HEK293 (cell line): ENCODE data around the gene ADGRG7.

Source experiments
- CTCF ChIA-PET: fragments of 350-600 bp; formaldehyde crosslinking; extraction: SDS; loops from one replicate; lab custom pipeline; 2021; ENCODE audit warnings: antibody characterized with exemption; lab: Yijun Ruan, JAX
- POLR2A ChIA-PET: fragments of 300-600 bp; formaldehyde crosslinking; extraction: SDS; loops from one replicate; lab custom pipeline; 2020; ENCODE audit warnings: antibody characterized with exemption, inconsistent platforms; lab: Yijun Ruan, JAX
- H3K27ac ChIP-seq: fragments of 200-500 bp; sonication (Bioruptor generic); 2 replicates; pipeline ENCODE4 v1.5.1; 2014; ENCODE audit warnings: low read depth, low read length, control low read depth, inconsistent platforms; ENCODE audit errors: extremely low read depth
- H3K36me3 ChIP-seq, 2 experiments: fragments of 200-500 bp in 1 of 2; sonication (Bioruptor generic) in 1 of 2; 1 replicate in 1 of 2; 2 replicates in 1 of 2; pipeline ENCODE4 v1.5.1; 2014 to 2017; ENCODE audit warnings: inconsistent platforms in 2 of 2, low read length in 2 of 2; ENCODE audit not compliant: control insufficient read depth in 2 of 2, insufficient read depth in 1 of 2
- H3K4me1 ChIP-seq: fragments of 200-500 bp; sonication (Bioruptor generic); 2 replicates; pipeline ENCODE4 v1.5.1; 2014; ENCODE audit warnings: mild to moderate bottlenecking, low read length, inconsistent platforms; ENCODE audit not compliant: control insufficient read depth, insufficient read depth
- H3K4me3 ChIP-seq: 2 replicates; pipeline ENCODE4 v1.5.1; 2011; ENCODE audit warnings: low read depth, mild to moderate bottlenecking, control low read depth, low read length, moderate library complexity
- H3K9me3 ChIP-seq: fragments of 200-500 bp; sonication (Bioruptor generic); 2 replicates; pipeline ENCODE4 v1.5.1; 2014; ENCODE audit warnings: low read depth, low read length, inconsistent platforms; ENCODE audit not compliant: control insufficient read depth, insufficient read depth
- FEZF1 ChIP-seq: fragments of 450-650 bp; formaldehyde crosslinking; IDR thresholded peaks from 2 replicates; pipeline ENCODE4 v1.5.1; 2016; ENCODE audit warnings: missing biosample characterization, missing genetic modification characterization
- KLF16 ChIP-seq: fragments of 450-650 bp; formaldehyde crosslinking; IDR thresholded peaks from 2 replicates; pipeline ENCODE4 v1.5.1; 2017; ENCODE audit warnings: missing biosample characterization, missing genetic modification characterization
- OSR2 ChIP-seq: fragments of 450-650 bp; formaldehyde crosslinking; IDR thresholded peaks from 2 replicates; pipeline ENCODE4 v1.5.1; 2016; ENCODE audit warnings: missing biosample characterization, missing genetic modification characterization
- REST ChIP-seq: fragments of 450-650 bp; formaldehyde crosslinking; IDR thresholded peaks from 2 replicates; pipeline ENCODE4 v1.5.1; 2016; ENCODE audit warnings: missing biosample characterization, missing genetic modification characterization
- SCRT2 ChIP-seq: fragments of 450-650 bp; formaldehyde crosslinking; IDR thresholded peaks from 2 replicates; pipeline ENCODE4 v1.5.1; 2016; ENCODE audit warnings: missing biosample characterization, missing genetic modification characterization
- WT1 ChIP-seq: fragments of 450-650 bp; formaldehyde crosslinking; IDR thresholded peaks from 2 replicates; pipeline ENCODE4 v1.5.1; 2016; ENCODE audit warnings: missing biosample characterization, missing genetic modification characterization
- ZBTB8A ChIP-seq: fragments of 450-650 bp; formaldehyde crosslinking; IDR thresholded peaks from 2 replicates; pipeline ENCODE4 v1.5.1; 2016; ENCODE audit warnings: missing biosample characterization, missing genetic modification characterization
- ZEB2 ChIP-seq: fragments of 450-650 bp; formaldehyde crosslinking; IDR thresholded peaks from 2 replicates; pipeline ENCODE4 v1.5.1; 2016; ENCODE audit warnings: missing biosample characterization, missing genetic modification characterization
- ZFP69B ChIP-seq: fragments of 450-650 bp; formaldehyde crosslinking; IDR thresholded peaks from 2 replicates; pipeline ENCODE4 v1.5.1; 2016; ENCODE audit warnings: missing biosample characterization, missing genetic modification characterization
- ZNF10 ChIP-seq: fragments of 450-650 bp; formaldehyde crosslinking; IDR thresholded peaks from 2 replicates; pipeline ENCODE4 v1.5.1; 2017; ENCODE audit warnings: missing biosample characterization, missing genetic modification characterization
- ZNF175 ChIP-seq: fragments of 450-650 bp; formaldehyde crosslinking; IDR thresholded peaks from 2 replicates; pipeline ENCODE4 v1.5.1; 2016; ENCODE audit warnings: missing biosample characterization, missing genetic modification characterization
- ZNF221 ChIP-seq: fragments of 450-650 bp; formaldehyde crosslinking; IDR thresholded peaks from 2 replicates; pipeline ENCODE4 v1.5.1; 2017; ENCODE audit warnings: missing biosample characterization, missing genetic modification characterization, borderline replicate concordance
- ZNF24 ChIP-seq: fragments of 450-650 bp; formaldehyde crosslinking; IDR thresholded peaks from 2 replicates; pipeline ENCODE4 v1.5.1; 2016; ENCODE audit warnings: missing biosample characterization, missing genetic modification characterization
- ZNF341 ChIP-seq: fragments of 450-650 bp; formaldehyde crosslinking; IDR thresholded peaks from 2 replicates; pipeline ENCODE4; 2016; ENCODE audit warnings: low read depth, missing biosample characterization, missing genetic modification characterization
- ZNF37A ChIP-seq: fragments of 450-650 bp; IDR thresholded peaks from 2 replicates; pipeline ENCODE4 v1.5.1; 2018; ENCODE audit warnings: missing biosample characterization, missing genetic modification characterization
- ZNF391 ChIP-seq: fragments of 450-650 bp; formaldehyde crosslinking; IDR thresholded peaks from 2 replicates; pipeline ENCODE4 v1.5.1; 2016; ENCODE audit warnings: low read depth, missing biosample characterization, missing genetic modification characterization, borderline replicate concordance
- ZNF433 ChIP-seq: fragments of 450-650 bp; formaldehyde crosslinking; IDR thresholded peaks from 2 replicates; pipeline ENCODE4 v1.5.1; 2016; ENCODE audit warnings: missing biosample characterization, missing genetic modification characterization, low read depth
- ZNF48 ChIP-seq: fragments of 450-650 bp; formaldehyde crosslinking; IDR thresholded peaks from 2 replicates; pipeline ENCODE4 v1.5.1; 2016; ENCODE audit warnings: missing biosample characterization, missing genetic modification characterization
- ZNF529 ChIP-seq: fragments of 450-650 bp; formaldehyde crosslinking; IDR thresholded peaks from 2 replicates; pipeline ENCODE4 v1.5.1; 2017; ENCODE audit warnings: missing genetic modification characterization, missing biosample characterization; ENCODE audit not compliant: insufficient replicate concordance
- ZNF558 ChIP-seq: fragments of 450-650 bp; formaldehyde crosslinking; IDR thresholded peaks from 2 replicates; pipeline ENCODE4 v1.5.1; 2016; ENCODE audit warnings: missing biosample characterization, missing genetic modification characterization
- ZNF610 ChIP-seq: fragments of 450-650 bp; formaldehyde crosslinking; IDR thresholded peaks from 2 replicates; pipeline ENCODE4 v1.5.1; 2016; ENCODE audit warnings: missing biosample characterization, missing genetic modification characterization, borderline replicate concordance
- ZNF624 ChIP-seq: fragments of 450-650 bp; formaldehyde crosslinking; IDR thresholded peaks from 2 replicates; pipeline ENCODE4 v1.5.1; 2017; ENCODE audit warnings: missing biosample characterization, missing genetic modification characterization
- ZNF664 ChIP-seq: fragments of 450-650 bp; formaldehyde crosslinking; IDR thresholded peaks from 2 replicates; pipeline ENCODE4 v1.5.1; 2016; ENCODE audit warnings: missing biosample characterization, missing genetic modification characterization
- ZNF76 ChIP-seq: fragments of 450-650 bp; formaldehyde crosslinking; IDR thresholded peaks from 2 replicates; pipeline ENCODE4; 2016; ENCODE audit warnings: low read depth, missing biosample characterization, missing genetic modification characterization, borderline replicate concordance
- ZNF776 ChIP-seq: fragments of 450-650 bp; formaldehyde crosslinking; IDR thresholded peaks from 2 replicates; pipeline ENCODE4 v1.5.0; 2017; ENCODE audit warnings: missing biosample characterization, missing genetic modification characterization, borderline replicate concordance
- ZNF777 ChIP-seq: fragments of 450-650 bp; formaldehyde crosslinking; IDR thresholded peaks from 2 replicates; pipeline ENCODE4 v1.5.1; 2017; ENCODE audit warnings: missing biosample characterization, missing genetic modification characterization, borderline replicate concordance
- ZSCAN23 ChIP-seq: fragments of 450-650 bp; formaldehyde crosslinking; IDR thresholded peaks from 2 replicates; pipeline ENCODE4 v1.5.1; 2016; ENCODE audit warnings: missing biosample characterization, missing genetic modification characterization
- ZSCAN4 ChIP-seq: fragments of 450-650 bp; formaldehyde crosslinking; IDR thresholded peaks from 2 replicates; pipeline ENCODE4 v1.5.1; 2017; ENCODE audit warnings: missing biosample characterization, missing genetic modification characterization
- TF ChIP-seq, protein P1 (sequence below): fragments of 450-650 bp; formaldehyde crosslinking; IDR thresholded peaks from 2 replicates; pipeline ENCODE4; 2016; ENCODE audit warnings: missing biosample characterization, missing genetic modification characterization

Gene ADGRG7

DNA sequence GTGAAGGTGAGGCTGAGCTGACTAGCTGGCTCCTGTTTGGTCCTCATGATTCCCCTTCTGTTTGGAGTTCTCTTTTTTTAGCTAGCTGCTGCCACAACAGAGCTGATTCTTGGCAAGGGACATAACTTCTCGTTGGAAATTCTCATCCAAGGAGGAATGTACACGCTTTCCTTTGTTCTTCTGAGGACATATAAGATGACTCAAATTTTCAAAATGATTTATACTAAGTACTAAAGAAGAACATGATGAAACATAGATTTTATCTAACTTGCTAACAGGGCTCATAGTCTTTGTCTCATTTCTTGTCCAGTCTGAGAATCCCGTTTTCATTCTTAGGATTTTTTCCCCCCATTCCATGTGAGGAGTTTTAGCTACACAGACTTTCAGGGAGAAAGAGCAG, 97.0 kb downstream of the ADGRG7 start (continued):
- no peak for TF ChIP-seq ZBTB8A (tag by site-specific recombination)

GRCh38 chr3:100708644-100708988, 99.2 kb downstream of the ADGRG7 start:
- no peaks in the 10 kb centered on the region for H3K9me3 ChIP-seq
- ChIA-PET CTCF (interaction anchor here (0.9 kb wide), 1 partner anchor 10 kb away, joined by 3 read pairs; no protein-coding TSS in a partner anchor), POLR2A (interaction anchor here (0.6 to 1.3 kb wide), 3 partner anchors 15 to 216 kb away, joined by 4 to 9 read pairs (median 5); partner anchors contain the start of gene TMEM45A)
- TF ChIP-seq ZNF76 (tag by site-specific recombination) (no peak), ZNF391 (tag by site-specific recombination) (no peak), ZNF776 (tag by site-specific recombination) (no peak), ZNF664 (tag by site-specific recombination) (no peak), ZSCAN4 (tag by site-specific recombination) (no peak), WT1 (no peak), ZNF221 (tag by site-specific recombination) (no peak), FEZF1 (tag by site-specific recombination) (no peak), REST (tag by site-specific recombination) (no peak), ZNF610 (tag by site-specific recombination) (no peak), ZNF433 (tag by site-specific recombination) (no peak), ZEB2 (tag by site-specific recombination) (no peak), ZNF624 (no peak)
- TF ChIP-seq, protein P1, sequence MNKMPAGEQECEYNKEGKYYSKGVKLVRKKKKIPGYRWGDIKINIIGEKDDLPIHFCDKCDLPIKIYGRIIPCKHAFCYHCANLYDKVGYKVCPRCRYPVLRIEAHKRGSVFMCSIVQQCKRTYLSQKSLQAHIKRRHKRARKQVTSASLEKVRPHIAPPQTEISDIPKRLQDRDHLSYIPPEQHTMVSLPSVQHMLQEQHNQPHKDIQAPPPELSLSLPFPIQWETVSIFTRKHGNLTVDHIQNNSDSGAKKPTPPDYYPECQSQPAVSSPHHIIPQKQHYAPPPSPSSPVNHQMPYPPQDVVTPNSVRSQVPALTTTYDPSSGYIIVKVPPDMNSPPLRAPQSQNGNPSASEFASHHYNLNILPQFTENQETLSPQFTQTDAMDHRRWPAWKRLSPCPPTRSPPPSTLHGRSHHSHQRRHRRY (tag by site-specific recombination) = no peak
- no peak overlapping the region for H3K27ac ChIP-seq
- H3K4me1 ChIP-seq = no peaks in the 10 kb centered on the region; the same call in 1 of the 2 replicates
- H3K36me3 ChIP-seq = peaks cover 5 to 15% of the 10 kb centered on the region in 2 experiments; a peak in 2 of 3 replicates
- peak overlapping the region; percentile 88 for H3K4me3 ChIP-seq

- CTCF ChIA-PET = interaction anchor here (0.9 to 1.1 kb wide), 2 partner anchors 11 to 14 kb away, joined by 3 to 10 read pairs; no protein-coding TSS in a partner anchor
- Histone ChIP-seq H3K9me3 (no peaks in the 10 kb centered on the region), H3K27ac (peak within 1 kb of the TSS; percentile 97), H3K4me1 (no peaks in the 10 kb centered on the region; the same call in 1 of the 2 replicates), H3K36me3 (peaks cover 8 to 21% of the 10 kb centered on the region in 2 experiments; a peak in 2 of 3 replicates), H3K4me3 (peak within 1 kb of the TSS; percentile 88)
- POLR2A ChIA-PET = interaction anchor here (0.6 to 1.3 kb wide), 4 partner anchors 9 to 216 kb away, joined by 4 to 9 read pairs (median 4); partner anchors contain the start of gene TMEM45A
- no peak for TF ChIP-seq ZNF24 (tag by site-specific recombination)
- no peak for TF ChIP-seq ZFP69B (tag by site-specific recombination)
- no peak for TF ChIP-seq ZNF48 (tag by site-specific recombination)
- peak; percentile 36; the same call in 1 of the 2 replicates for TF ChIP-seq ZNF341 (tag by site-specific recombination)
- TF ChIP-seq ZNF37A (tag by site-specific recombination) = no peak
- no peak for TF ChIP-seq ZSCAN23 (tag by site-specific recombination)
- no peak for TF ChIP-seq ZNF529 (tag by site-specific recombination)
- TF ChIP-seq KLF16 = no peak
- TF ChIP-seq ZNF175 (tag by site-specific recombination) = no peak
- no peak for TF ChIP-seq ZNF10 (tag by site-specific recombination)
- TF ChIP-seq OSR2 (tag by site-specific recombination) = no peak
- TF ChIP-seq ZNF558 (tag by site-specific recombination) = no peak
- no peak for TF ChIP-seq ZNF777 (tag by site-specific recombination)
- TF ChIP-seq SCRT2 (tag by site-specific recombination) = no peak
Observed at GRCh38 chr3:100708989-100709841, 99.8 kb downstream of the ADGRG7 start, which contains the start of gene TFG. Gene TFG (plus strand): TSS chr3:100709494. CDS start chr3:100713686, 4,192 bp downstream.
